ENCODE measurements around the gene RNF213.

DNA sequence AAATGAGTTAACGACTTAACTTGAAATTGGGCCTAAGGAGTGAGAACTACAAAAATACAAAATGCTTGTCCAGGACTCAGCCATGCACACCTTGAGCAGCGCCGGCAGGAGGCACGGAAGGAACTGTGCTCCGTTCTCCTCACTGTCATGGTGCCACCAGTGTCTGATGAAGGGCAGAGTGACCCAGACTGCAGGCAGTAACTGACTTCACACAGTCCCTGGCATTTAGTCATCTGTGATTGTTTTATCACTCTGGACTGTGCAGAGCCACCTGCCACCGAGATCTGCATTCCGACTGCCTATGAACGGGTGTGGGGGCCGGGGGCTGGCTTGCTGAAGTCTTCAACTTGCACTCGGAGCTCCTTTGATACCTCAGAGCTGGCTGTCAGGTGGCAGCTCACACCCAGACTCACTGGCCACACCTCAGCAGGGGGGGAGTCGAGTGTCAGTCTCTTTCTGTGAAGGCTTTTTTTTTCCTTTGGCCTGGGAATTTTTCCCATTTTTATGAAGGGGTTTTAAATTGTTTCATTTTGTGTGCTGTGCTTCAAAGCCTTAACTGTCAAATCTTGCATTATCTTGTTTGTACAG lies 134.1 kb downstream of the RNF213 start:
- TF ChIP-seq, protein P1, sequence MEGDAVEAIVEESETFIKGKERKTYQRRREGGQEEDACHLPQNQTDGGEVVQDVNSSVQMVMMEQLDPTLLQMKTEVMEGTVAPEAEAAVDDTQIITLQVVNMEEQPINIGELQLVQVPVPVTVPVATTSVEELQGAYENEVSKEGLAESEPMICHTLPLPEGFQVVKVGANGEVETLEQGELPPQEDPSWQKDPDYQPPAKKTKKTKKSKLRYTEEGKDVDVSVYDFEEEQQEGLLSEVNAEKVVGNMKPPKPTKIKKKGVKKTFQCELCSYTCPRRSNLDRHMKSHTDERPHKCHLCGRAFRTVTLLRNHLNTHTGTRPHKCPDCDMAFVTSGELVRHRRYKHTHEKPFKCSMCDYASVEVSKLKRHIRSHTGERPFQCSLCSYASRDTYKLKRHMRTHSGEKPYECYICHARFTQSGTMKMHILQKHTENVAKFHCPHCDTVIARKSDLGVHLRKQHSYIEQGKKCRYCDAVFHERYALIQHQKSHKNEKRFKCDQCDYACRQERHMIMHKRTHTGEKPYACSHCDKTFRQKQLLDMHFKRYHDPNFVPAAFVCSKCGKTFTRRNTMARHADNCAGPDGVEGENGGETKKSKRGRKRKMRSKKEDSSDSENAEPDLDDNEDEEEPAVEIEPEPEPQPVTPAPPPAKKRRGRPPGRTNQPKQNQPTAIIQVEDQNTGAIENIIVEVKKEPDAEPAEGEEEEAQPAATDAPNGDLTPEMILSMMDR (conservative IDR thresholded peaks at IDR 0.05; ENCODE audit: low read depth, low read length): no peak
- TF ChIP-seq EZH2 (IDR thresholded peaks at IDR 0.05; ENCODE audit: low read length, unreplicated experiment): no peak
- TF ChIP-seq EZH2phosphoT487 (IDR thresholded peaks at IDR 0.05; ENCODE audit: borderline replicate concordance, low read length): no peak
